ENCODE results near the gene TAOK3. TPM values are rescaled to one million over a fixed set of nuclear protein-coding genes. Genes with fewer than 3 reads are reported as not detected.

The TAOK3 gene
- total and polyA plus RNA-seq, 4 donors: 6.7 to 28.6 (median 19.5) TPM

DNA sequence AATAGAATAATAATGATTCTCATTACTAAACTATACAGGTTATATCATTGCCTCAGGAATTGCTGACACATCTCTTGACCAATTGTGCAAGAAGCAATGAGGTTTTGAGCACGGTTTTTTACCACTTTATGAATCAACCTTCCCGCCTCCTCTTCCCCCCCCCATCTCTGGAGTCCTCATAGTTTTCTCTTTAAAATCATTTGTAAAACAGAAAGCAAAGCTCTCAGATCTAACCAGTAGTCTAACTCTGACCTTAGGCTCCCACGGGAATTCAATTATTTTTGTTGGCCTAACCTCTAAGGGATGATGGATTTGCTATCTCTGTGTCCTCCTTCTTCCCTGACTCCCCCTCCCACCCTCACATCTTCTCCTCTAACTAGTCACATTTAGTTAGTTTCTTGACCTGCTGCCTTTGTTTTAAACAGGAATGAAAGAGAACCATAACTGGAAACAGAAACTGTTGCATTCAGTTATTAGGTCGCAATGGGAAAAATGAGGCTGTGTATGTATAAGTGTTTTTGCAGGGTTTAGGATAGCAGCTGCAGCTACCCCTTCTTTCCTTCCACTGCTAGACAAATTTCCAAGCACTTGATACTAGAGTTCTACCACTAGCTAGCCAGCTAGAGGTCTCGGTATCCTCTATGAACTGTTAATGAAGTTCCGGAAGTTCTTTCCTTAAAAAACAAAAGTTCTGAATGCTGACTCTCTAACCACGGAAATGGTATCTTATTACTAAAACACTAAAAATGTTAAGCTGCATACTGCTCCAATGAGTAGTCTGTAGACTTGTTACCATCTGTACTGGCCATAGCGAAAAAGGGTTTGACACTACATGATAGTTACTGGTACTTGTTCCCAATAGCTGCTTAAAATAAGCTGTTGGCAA, 65.4 kb downstream of the TAOK3 start:
- no peak for TF ChIP-seq NR2F2 (IDR thresholded peaks at IDR 0.05)
- TF ChIP-seq FOXA1 (IDR thresholded peaks at IDR 0.05): no peak
- no peak for TF ChIP-seq JUND (IDR thresholded peaks at IDR 0.05)
- TF ChIP-seq TAF1 (conservative IDR thresholded peaks at IDR 0.05): no peak
- TF ChIP-seq, protein P1, sequence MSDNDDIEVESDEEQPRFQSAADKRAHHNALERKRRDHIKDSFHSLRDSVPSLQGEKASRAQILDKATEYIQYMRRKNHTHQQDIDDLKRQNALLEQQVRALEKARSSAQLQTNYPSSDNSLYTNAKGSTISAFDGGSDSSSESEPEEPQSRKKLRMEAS (IDR thresholded peaks at IDR 0.05): no peak
- no peak for TF ChIP-seq EGR1 (IDR thresholded peaks at IDR 0.05; ENCODE audit: low read depth in 2 of 2)
- no peak for TF ChIP-seq FOXA2 (IDR thresholded peaks at IDR 0.05)
- TF ChIP-seq, protein P2, sequence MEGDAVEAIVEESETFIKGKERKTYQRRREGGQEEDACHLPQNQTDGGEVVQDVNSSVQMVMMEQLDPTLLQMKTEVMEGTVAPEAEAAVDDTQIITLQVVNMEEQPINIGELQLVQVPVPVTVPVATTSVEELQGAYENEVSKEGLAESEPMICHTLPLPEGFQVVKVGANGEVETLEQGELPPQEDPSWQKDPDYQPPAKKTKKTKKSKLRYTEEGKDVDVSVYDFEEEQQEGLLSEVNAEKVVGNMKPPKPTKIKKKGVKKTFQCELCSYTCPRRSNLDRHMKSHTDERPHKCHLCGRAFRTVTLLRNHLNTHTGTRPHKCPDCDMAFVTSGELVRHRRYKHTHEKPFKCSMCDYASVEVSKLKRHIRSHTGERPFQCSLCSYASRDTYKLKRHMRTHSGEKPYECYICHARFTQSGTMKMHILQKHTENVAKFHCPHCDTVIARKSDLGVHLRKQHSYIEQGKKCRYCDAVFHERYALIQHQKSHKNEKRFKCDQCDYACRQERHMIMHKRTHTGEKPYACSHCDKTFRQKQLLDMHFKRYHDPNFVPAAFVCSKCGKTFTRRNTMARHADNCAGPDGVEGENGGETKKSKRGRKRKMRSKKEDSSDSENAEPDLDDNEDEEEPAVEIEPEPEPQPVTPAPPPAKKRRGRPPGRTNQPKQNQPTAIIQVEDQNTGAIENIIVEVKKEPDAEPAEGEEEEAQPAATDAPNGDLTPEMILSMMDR (IDR thresholded peaks at IDR 0.05; ENCODE audit: low read depth, low read length, missing input control): no peak
- no peak for TF ChIP-seq YY1 (IDR thresholded peaks at IDR 0.05)
- no peak for TF ChIP-seq GABPA (IDR thresholded peaks at IDR 0.05 in 1 of 2, conservative IDR thresholded peaks at IDR 0.05 in 1 of 2)
- TF ChIP-seq, protein P3, sequence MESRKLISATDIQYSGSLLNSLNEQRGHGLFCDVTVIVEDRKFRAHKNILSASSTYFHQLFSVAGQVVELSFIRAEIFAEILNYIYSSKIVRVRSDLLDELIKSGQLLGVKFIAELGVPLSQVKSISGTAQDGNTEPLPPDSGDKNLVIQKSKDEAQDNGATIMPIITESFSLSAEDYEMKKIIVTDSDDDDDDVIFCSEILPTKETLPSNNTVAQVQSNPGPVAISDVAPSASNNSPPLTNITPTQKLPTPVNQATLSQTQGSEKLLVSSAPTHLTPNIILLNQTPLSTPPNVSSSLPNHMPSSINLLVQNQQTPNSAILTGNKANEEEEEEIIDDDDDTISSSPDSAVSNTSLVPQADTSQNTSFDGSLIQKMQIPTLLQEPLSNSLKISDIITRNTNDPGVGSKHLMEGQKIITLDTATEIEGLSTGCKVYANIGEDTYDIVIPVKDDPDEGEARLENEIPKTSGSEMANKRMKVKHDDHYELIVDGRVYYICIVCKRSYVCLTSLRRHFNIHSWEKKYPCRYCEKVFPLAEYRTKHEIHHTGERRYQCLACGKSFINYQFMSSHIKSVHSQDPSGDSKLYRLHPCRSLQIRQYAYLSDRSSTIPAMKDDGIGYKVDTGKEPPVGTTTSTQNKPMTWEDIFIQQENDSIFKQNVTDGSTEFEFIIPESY (IDR thresholded peaks at IDR 0.05): no peak
- TF ChIP-seq HNF4G (IDR thresholded peaks at IDR 0.05): no peak
- no peak for TF ChIP-seq RAD21 (IDR thresholded peaks at IDR 0.05)
- TF ChIP-seq, protein P4, sequence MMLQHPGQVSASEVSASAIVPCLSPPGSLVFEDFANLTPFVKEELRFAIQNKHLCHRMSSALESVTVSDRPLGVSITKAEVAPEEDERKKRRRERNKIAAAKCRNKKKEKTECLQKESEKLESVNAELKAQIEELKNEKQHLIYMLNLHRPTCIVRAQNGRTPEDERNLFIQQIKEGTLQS (IDR thresholded peaks at IDR 0.05): no peak
- no peak for TF ChIP-seq HNF4A (conservative IDR thresholded peaks at IDR 0.05)
- TF ChIP-seq, protein P5, sequence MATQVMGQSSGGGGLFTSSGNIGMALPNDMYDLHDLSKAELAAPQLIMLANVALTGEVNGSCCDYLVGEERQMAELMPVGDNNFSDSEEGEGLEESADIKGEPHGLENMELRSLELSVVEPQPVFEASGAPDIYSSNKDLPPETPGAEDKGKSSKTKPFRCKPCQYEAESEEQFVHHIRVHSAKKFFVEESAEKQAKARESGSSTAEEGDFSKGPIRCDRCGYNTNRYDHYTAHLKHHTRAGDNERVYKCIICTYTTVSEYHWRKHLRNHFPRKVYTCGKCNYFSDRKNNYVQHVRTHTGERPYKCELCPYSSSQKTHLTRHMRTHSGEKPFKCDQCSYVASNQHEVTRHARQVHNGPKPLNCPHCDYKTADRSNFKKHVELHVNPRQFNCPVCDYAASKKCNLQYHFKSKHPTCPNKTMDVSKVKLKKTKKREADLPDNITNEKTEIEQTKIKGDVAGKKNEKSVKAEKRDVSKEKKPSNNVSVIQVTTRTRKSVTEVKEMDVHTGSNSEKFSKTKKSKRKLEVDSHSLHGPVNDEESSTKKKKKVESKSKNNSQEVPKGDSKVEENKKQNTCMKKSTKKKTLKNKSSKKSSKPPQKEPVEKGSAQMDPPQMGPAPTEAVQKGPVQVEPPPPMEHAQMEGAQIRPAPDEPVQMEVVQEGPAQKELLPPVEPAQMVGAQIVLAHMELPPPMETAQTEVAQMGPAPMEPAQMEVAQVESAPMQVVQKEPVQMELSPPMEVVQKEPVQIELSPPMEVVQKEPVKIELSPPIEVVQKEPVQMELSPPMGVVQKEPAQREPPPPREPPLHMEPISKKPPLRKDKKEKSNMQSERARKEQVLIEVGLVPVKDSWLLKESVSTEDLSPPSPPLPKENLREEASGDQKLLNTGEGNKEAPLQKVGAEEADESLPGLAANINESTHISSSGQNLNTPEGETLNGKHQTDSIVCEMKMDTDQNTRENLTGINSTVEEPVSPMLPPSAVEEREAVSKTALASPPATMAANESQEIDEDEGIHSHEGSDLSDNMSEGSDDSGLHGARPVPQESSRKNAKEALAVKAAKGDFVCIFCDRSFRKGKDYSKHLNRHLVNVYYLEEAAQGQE (IDR thresholded peaks at IDR 0.05): no peak
- Histone ChIP-seq H3K27me3 (ENCODE audit: control insufficient read depth in 4 of 4, insufficient read depth in 4 of 4, low read length in 3 of 4) (no peaks in the 10 kb centered on the region), H3K27ac (ENCODE audit: low read depth in 1 of 2, low read length in 2 of 2) (peak overlapping the region in 1 of 2 donors; percentile 4), H3K36me3 (ENCODE audit: control insufficient read depth in 4 of 4, insufficient read depth in 3 of 4, low read depth in 1 of 4, low read length in 3 of 4) (no peaks in the 10 kb centered on the region), H3K4me1 (ENCODE audit: control insufficient read depth in 4 of 4, insufficient read depth in 4 of 4, low read length in 3 of 4) (peaks cover 0 to 4% (median under 1%) of the 10 kb centered on the region in 4 donors), H3K4me3 (ENCODE audit: low read depth in 1 of 3, low read length in 3 of 3) (no peak overlapping the region), H3K9ac (ENCODE audit: low read depth in 1 of 2, low read length in 2 of 2) (no peak overlapping the region), H3K9me3 (ENCODE audit: control insufficient read depth in 4 of 4, low read length in 3 of 4) (no peaks in the 10 kb centered on the region)
- 69% methylated on average over 8 of the region's 8 CpGs for WGBS
- DNase-seq (ENCODE audit: low spot score): no peak
